Neural progenitor cell (in vitro differentiated cells): ENCODE data around the gene GLT8D2.

Source experiments
- EZH2 ChIP-seq: fragments of 200-600 bp; sonication (generic); IDR thresholded peaks from 2 replicates; pipeline ENCODE4 v1.6.1; 2017; ENCODE audit warnings: antibody characterized with exemption, mild to moderate bottlenecking, moderate library complexity
- TF ChIP-seq, protein P1 (sequence below): fragments of 200-600 bp; sonication (generic); IDR thresholded peaks from 2 replicates; pipeline ENCODE4 v1.5.1; 2017; ENCODE audit warnings: antibody characterized with exemption, mild to moderate bottlenecking

GRCh38 chr12:103955811-103956508 is 94.0 kb downstream of the GLT8D2 start:
- TF ChIP-seq, protein P1, sequence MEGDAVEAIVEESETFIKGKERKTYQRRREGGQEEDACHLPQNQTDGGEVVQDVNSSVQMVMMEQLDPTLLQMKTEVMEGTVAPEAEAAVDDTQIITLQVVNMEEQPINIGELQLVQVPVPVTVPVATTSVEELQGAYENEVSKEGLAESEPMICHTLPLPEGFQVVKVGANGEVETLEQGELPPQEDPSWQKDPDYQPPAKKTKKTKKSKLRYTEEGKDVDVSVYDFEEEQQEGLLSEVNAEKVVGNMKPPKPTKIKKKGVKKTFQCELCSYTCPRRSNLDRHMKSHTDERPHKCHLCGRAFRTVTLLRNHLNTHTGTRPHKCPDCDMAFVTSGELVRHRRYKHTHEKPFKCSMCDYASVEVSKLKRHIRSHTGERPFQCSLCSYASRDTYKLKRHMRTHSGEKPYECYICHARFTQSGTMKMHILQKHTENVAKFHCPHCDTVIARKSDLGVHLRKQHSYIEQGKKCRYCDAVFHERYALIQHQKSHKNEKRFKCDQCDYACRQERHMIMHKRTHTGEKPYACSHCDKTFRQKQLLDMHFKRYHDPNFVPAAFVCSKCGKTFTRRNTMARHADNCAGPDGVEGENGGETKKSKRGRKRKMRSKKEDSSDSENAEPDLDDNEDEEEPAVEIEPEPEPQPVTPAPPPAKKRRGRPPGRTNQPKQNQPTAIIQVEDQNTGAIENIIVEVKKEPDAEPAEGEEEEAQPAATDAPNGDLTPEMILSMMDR, result no peak
- no peak for TF ChIP-seq EZH2
